GM13976 (cell line): ENCODE data around the gene BRINP1.

Source experiments
- DNase-seq: peaks from one replicate; pipeline ENCODE4 v3.0.0; 2012; ENCODE audit warnings: low spot score
- in situ Hi-C: fragments of 300-500 bp; cut with MboI; formaldehyde crosslinking; loops from one replicate; pipeline ENCODE4 v1.12.0; 2022; ENCODE audit warnings: low sequenced_read_pairs, mixed read lengths, inconsistent platforms; ENCODE audit not compliant: unreplicated experiment
- TF ChIP-seq, protein P1 (sequence below): IDR thresholded peaks from 2 replicates; pipeline ENCODE4 v1.5.1; 2012; ENCODE audit warnings: borderline replicate concordance, mild to moderate bottlenecking; ENCODE audit not compliant: insufficient read depth; ENCODE audit errors: extremely low read depth, missing control alignments, control extremely low read depth

Gene BRINP1, protein sequence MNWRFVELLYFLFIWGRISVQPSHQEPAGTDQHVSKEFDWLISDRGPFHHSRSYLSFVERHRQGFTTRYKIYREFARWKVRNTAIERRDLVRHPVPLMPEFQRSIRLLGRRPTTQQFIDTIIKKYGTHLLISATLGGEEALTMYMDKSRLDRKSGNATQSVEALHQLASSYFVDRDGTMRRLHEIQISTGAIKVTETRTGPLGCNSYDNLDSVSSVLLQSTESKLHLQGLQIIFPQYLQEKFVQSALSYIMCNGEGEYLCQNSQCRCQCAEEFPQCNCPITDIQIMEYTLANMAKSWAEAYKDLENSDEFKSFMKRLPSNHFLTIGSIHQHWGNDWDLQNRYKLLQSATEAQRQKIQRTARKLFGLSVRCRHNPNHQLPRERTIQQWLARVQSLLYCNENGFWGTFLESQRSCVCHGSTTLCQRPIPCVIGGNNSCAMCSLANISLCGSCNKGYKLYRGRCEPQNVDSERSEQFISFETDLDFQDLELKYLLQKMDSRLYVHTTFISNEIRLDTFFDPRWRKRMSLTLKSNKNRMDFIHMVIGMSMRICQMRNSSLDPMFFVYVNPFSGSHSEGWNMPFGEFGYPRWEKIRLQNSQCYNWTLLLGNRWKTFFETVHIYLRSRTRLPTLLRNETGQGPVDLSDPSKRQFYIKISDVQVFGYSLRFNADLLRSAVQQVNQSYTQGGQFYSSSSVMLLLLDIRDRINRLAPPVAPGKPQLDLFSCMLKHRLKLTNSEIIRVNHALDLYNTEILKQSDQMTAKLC

DNA sequence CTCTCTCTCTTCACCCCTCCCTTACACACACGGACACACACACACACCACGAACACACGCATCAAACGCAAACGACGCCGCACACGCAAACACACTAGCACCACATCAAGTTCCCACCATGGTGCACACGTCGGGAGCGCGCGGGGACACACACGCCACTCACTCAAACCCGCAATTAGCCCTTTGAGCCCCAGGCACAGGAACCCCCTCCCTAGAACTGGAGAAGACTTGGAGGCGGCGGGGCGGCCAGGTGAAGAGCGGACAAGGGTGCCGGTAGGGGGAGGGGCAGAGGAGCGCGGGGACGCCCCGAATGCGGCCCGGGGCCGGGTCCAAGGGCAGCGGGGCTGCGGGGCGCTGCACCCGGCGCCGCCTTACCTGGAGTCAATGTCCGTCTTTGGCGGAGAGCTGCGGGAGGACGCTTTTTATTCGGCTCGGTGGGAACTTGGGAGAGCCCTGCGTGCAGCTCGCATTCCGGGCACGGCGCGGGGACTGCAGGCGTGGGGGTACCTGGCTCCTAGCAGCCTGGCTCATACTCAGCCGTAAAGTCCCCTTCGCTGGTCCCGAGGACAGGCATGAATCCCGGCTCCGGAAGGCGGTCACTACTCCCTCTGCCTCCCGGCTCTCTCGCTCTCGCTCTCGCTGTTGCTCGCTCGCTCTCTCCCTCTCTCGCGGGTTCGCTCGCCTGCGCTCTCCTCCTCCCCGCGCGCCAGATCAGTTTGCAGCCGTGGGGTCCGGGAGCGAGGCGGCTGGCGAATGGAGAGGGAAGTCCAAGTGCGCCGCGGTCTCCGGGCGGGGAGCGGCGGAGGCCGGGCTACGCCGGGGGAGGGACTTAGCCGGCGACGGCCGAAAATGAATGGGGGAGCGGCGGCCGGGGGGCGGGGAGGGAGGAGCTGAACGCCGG lies at the start of gene BRINP1:
Gene BRINP1 (minus strand): TSS at position 755 of the 901 bp plus-strand sequence. CDS start 56,080 bp downstream, outside the sequence.
- no peak for DNase-seq

DNA sequence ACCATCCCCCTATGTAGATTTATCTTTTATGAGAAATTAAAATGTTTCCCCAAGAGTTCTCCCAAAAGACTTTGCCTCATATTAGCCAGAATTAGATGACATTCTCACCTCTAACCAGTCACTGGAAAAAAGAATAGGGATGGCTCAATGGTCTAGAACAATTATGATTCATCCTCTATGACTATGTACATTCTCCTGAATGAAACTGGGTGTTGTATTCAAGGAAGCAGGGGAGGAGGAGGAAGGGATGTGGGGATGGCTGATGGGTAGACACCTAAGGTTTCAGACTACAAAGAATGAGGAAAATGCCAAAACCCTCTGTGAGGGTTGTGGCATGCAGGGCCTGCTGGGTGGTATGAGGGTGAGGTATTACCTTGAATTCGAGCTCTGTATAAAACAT lies 49.5 kb upstream of the BRINP1 start:
- DNase-seq: no peak
- TF ChIP-seq, protein P1, sequence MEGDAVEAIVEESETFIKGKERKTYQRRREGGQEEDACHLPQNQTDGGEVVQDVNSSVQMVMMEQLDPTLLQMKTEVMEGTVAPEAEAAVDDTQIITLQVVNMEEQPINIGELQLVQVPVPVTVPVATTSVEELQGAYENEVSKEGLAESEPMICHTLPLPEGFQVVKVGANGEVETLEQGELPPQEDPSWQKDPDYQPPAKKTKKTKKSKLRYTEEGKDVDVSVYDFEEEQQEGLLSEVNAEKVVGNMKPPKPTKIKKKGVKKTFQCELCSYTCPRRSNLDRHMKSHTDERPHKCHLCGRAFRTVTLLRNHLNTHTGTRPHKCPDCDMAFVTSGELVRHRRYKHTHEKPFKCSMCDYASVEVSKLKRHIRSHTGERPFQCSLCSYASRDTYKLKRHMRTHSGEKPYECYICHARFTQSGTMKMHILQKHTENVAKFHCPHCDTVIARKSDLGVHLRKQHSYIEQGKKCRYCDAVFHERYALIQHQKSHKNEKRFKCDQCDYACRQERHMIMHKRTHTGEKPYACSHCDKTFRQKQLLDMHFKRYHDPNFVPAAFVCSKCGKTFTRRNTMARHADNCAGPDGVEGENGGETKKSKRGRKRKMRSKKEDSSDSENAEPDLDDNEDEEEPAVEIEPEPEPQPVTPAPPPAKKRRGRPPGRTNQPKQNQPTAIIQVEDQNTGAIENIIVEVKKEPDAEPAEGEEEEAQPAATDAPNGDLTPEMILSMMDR: no peak
- in situ Hi-C loops: no loop called here

More for the DNA sequence above, at the start of gene BRINP1:
- TF ChIP-seq, protein P1: no peak
- in situ Hi-C loops: no loop called here

DNA sequence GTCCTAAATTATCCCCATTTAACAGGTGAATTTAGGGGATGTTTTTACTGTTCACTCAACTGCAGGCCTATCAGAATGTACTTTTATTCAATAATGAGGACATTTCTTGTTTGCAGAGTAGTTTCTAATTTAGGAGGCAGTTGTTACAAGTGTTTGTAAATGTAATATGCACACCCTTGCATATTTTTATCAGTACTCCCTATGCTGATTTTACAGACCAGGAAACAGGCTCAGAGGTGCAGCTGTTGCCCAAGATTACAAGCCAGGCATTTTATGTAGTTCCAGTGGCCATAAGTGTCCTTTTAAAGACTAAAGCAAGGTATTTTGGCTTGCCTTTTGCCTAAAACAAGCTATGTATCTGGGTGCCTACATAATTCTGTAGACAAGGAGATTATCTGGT lies 47.6 kb upstream of the BRINP1 start:
- TF ChIP-seq, protein P1: no peak
- no peak for DNase-seq
- in situ Hi-C loops: no loop called here

DNA sequence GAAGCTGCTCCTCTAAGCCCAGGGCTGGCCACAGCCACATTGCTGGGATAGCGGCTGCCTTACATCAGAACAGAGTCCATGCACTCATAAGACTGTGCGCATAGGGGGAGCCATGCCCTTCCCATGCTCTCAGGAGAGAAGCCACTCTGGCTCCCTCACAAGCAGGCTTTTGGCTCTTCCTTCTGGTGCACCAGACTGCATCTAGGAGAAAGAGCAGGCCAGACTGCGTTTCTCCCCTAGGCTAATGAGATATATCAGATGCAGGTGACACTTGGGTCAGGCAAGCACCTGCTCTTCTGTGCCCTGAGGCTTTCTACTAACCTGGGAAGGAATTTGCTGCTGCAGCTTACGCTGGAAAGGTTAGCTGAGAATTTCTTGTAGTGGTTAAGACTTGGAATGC lies 43.2 kb upstream of the BRINP1 start:
- TF ChIP-seq, protein P1: no peak
- no peak for DNase-seq
- in situ Hi-C loops: no loop called here

DNA sequence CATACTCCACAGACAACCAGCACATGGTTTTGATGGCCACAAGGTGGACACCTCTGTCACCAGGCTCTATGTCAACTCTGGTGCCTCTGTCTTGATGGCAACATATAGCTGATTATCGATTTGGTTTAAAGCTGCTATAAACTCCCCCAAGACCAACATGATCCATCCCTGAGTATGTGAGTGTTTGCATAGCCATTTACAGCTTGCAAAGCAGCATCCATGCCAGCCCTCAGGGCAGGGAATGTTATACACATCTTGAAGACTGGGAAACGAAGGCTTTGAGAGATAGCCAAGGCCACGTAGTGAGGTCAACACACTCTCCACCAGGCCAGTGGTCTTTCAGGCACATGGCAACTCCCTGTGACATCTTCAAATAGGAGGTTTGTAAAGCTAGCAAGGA lies 40.3 kb upstream of the BRINP1 start:
- DNase-seq: no peak
- in situ Hi-C loops: no loop called here
- TF ChIP-seq, protein P1: no peak

DNA sequence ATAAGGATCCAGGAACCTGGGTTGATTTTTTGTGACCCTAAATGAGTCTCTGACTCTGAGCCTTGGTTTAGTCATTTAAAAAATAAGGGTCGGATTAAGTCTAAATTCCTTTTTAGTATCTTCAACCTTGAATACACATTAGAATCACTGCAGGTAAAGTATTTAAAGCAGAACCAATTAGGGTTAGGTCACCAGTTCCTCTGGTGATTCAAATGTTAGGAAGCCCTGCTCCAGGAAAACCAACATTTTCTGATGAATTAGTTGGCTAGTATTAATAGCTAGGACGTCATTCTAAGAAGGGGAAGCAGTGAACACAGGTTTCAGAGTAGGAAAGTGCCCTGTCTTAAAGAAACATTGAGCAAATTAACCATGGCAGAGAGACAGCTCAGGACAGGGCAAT lies 31.4 kb upstream of the BRINP1 start:
- DNase-seq: no peak
- TF ChIP-seq, protein P1: no peak
- in situ Hi-C loops: no loop called here
